Thyroid gland (tissue), 4 donors: ENCODE data around the gene DDX49. TPM values are rescaled to one million over a fixed set of nuclear protein-coding genes. Genes with fewer than 3 reads are reported as not detected.

Experiments used
- DNase-seq, 2 donors: peaks; one replicate each; pipeline ENCODE4 v3.0.0-alpha.2; 2019
- H3K27ac ChIP-seq, 3 donors: fragments of 200-600 bp; sonication (generic); 1 replicate in 2 of 3; 2 replicates in 1 of 3; pipeline ENCODE4 v1.5.1; 2016 to 2019; ENCODE audit warnings: mild to moderate bottlenecking in 1 of 3, moderate library complexity in 1 of 3
- H3K27me3 ChIP-seq: fragments of 200-600 bp; sonication (generic); one replicate; pipeline ENCODE4 v1.5.1; 2019
- H3K36me3 ChIP-seq, 2 donors: fragments of 200-600 bp; sonication (generic); one replicate each; pipeline ENCODE4 v1.5.1; 2016 to 2019
- H3K4me1 ChIP-seq, 2 donors: fragments of 200-600 bp; sonication (generic); one replicate each; pipeline ENCODE4 v1.5.1; 2017 to 2019
- H3K4me3 ChIP-seq, 3 donors: fragments of 200-600 bp; sonication (generic); replicated peaks in 1 of 3; 1 replicate in 2 of 3; 2 replicates in 1 of 3; pipeline ENCODE4 v1.5.1; 2016; ENCODE audit warnings: mild to moderate bottlenecking in 1 of 3
- H3K9me3 ChIP-seq: fragments of 200-600 bp; sonication (generic); one replicate; pipeline ENCODE4 v1.5.1; 2017
- CTCF ChIP-seq, 6 experiments: fragments of 200-600 bp in 3 of 6; fragments of 450-650 bp in 3 of 6; sonication (generic) in 3 of 6; IDR thresholded peaks; one replicate each; pipeline ENCODE4 v1.5.1; 2016 to 2019; ENCODE audit warnings: antibody characterized with exemption in 6 of 6, mild to moderate bottlenecking in 2 of 6, inconsistent platforms in 1 of 6, moderate library complexity in 1 of 6
- POLR2A ChIP-seq, 2 donors: fragments of 450-650 bp; IDR thresholded peaks; one replicate each; pipeline ENCODE4 v1.6.1; 2017; ENCODE audit warnings: antibody characterized with exemption in 2 of 2, mild to moderate bottlenecking in 2 of 2, moderate library complexity in 1 of 2
- WGBS, 2 donors: methylation state at CpG; one replicate each; pipeline ENCODE4 v1.1.5; 2017; 5-methylcytosine and 5-hydroxymethylcytosine counted together
- intact Hi-C: fragments of 100-400 bp; cut with DNase I; formaldehyde crosslinking; loops from one replicate; pipeline ENCODE4 v1.15.1; 2023
- total RNA-seq, 4 donors: library from RNA; depleted of rRNA; stranded (reverse); fragments of >200 nt; gene quantifications; one replicate each; pipeline ENCODE4 v1.2.3, GENCODE V29; 2016

DDX49 gene
- total RNA-seq, 4 donors from 2014 or later: 33.5 to 63.7 (median 46.0) TPM

- peaks cover 6 to 14% of the 10 kb centered on the region in 2 donors for H3K4me1 ChIP-seq
- peak within 1 kb of the TSS in 2 of 3 donors; percentile 19 to 20 for H3K4me3 ChIP-seq
- intact Hi-C loops: no loop called here
- H3K27ac ChIP-seq: no peak within 1 kb of the TSS
- DNase-seq: no peak
- no peaks in the 10 kb centered on the region for H3K27me3 ChIP-seq
- no CpG with 5 or more reads among the region's 89 CpGs for WGBS, 2 donors
- no peaks in the 10 kb centered on the region for H3K9me3 ChIP-seq
- no peak for TF ChIP-seq POLR2A (IDR thresholded peaks at IDR 0.05)
- TF ChIP-seq CTCF (IDR thresholded peaks at IDR 0.05): no peak
- H3K36me3 ChIP-seq: peaks cover 12 to 14% of the 10 kb centered on the region in 2 donors
Measured at GRCh38 chr19:18895824-18896341, 23.6 kb upstream of the DDX49 start, which contains the start of gene CERS1. CERS1 (minus strand) TSS chr19:18896158; CDS start chr19:18896072, 86 bp downstream.

- Histone ChIP-seq H3K4me1 (peaks cover 6 to 14% of the 10 kb centered on the region in 2 donors), H3K9me3 (no peaks in the 10 kb centered on the region), H3K27me3 (no peaks in the 10 kb centered on the region), H3K36me3 (peaks cover 12 to 18% of the 10 kb centered on the region in 2 donors), H3K27ac (no peak overlapping the region), H3K4me3 (no peak overlapping the region)
- intact Hi-C loops: no loop called here
- DNase-seq: peak in 1 of 2 donors; percentile 16
- 27 to 45% methylated on average over 7 to 9 of the region's 33 CpGs for WGBS, 2 donors
- no peak for TF ChIP-seq POLR2A (IDR thresholded peaks at IDR 0.05)
- TF ChIP-seq CTCF (IDR thresholded peaks at IDR 0.05): no peak
Measured at GRCh38 chr19:18896421-18896841, 23.1 kb upstream of the DDX49 start.

- H3K27ac ChIP-seq: no peak overlapping the region
- peaks cover 12 to 21% of the 10 kb centered on the region in 2 donors for H3K36me3 ChIP-seq
- H3K9me3 ChIP-seq: no peaks in the 10 kb centered on the region
- TF ChIP-seq POLR2A (IDR thresholded peaks at IDR 0.05) (no peak), CTCF (IDR thresholded peaks at IDR 0.05) (no peak)
- H3K4me1 ChIP-seq: peaks cover 6 to 14% of the 10 kb centered on the region in 2 donors
- no peaks in the 10 kb centered on the region for H3K27me3 ChIP-seq
- DNase-seq: no peak
- WGBS, 2 donors: 94 to 99% methylated on average over 24 of the region's 25 CpGs
- intact Hi-C loops: no loop called here
- H3K4me3 ChIP-seq: no peak overlapping the region
Measured at GRCh38 chr19:18897094-18898029, 22.2 kb upstream of the DDX49 start.

GRCh38 chr19:18898081-18898606 is 21.4 kb upstream of the DDX49 start:
- DNase-seq: no peak
- Histone ChIP-seq H3K4me1 (peaks cover 6 to 14% of the 10 kb centered on the region in 2 donors), H3K36me3 (peaks cover 12 to 24% of the 10 kb centered on the region in 2 donors), H3K4me3 (no peak overlapping the region), H3K27me3 (no peaks in the 10 kb centered on the region), H3K9me3 (no peaks in the 10 kb centered on the region), H3K27ac (no peak overlapping the region)
- intact Hi-C loops: no loop called here
- TF ChIP-seq CTCF (IDR thresholded peaks at IDR 0.05): no peak
- no peak for TF ChIP-seq POLR2A (IDR thresholded peaks at IDR 0.05)
- WGBS, 2 donors: 70 to 73% methylated on average over 7 of the region's 18 CpGs
